Stimulated activated CD8-positive, alpha-beta memory T cell treated with anti-CD3 and anti-CD28 coated beads, Interleukin-4, amount 100 ng/mL, for 24 hours (primary cell): ENCODE results near the gene TMEM63A.
"Not testable (repeated sequence)": the region's sequence is repeated elsewhere in the genome, so short reads cannot be mapped to it uniquely, and the experiment has no call there.

Experiments used
- DNase-seq: peaks from one replicate; pipeline ENCODE4 v3.0.0-alpha.2; 2020; ENCODE audit warnings: low read depth

The TMEM63A gene

DNA sequence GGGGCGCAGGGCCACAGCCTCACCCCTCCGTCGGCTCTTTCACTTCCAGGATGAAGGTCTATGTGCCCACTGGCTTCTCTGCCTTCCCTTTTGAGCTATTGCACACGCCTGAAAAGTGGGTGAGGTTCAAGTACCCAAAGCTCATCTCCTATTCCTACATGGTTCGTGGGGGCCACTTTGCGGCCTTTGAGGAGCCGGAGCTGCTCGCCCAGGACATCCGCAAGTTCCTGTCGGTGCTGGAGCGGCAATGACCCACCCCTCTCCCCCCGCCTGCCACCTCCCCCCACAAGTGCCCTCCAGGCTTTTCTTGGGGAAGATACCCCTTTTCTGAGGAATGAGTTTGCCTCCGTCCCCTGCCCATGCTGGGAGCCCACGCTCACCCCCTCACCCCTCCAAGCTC, 37.1 kb downstream of the TMEM63A start:
- no peak for DNase-seq

DNA sequence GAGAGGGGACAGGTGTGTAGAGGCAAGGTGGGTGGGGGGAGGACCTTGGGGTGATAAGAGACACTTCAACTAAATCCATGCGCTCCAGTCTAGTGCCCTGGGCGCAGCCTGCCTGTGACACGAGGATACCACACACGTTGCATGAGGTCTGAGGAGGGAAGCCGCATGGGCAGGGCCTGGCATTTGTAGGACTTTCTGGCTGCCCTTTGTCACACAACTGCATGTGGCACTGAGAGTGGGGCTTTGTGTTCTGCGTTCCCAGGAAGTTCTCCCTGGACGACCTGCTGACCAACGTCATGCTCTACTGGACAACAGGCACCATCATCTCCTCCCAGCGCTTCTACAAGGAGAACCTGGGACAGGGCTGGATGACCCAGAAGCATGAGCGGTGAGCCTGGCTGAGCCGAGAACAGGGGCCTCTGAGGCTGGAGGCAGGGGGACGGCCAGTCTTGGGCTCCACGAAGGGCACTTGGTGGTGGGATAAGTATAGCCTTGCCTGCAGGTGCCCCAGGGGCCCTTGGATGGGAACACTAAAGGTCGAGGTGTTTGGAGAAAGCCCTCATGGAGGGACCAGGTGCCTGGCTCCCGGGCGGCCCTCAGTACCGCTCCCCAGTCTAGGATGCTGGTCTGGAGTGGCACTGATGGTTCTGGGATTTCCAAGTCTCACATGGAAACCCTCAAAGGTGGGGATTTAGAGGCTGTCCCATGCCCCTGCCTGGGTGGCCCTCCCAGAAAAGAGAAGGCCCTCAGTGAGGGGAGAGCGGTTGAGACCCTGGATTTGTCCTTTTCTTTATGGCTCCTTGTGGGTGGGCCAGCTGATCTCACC, 37.7 kb downstream of the TMEM63A start:
- DNase-seq = no peak

DNA sequence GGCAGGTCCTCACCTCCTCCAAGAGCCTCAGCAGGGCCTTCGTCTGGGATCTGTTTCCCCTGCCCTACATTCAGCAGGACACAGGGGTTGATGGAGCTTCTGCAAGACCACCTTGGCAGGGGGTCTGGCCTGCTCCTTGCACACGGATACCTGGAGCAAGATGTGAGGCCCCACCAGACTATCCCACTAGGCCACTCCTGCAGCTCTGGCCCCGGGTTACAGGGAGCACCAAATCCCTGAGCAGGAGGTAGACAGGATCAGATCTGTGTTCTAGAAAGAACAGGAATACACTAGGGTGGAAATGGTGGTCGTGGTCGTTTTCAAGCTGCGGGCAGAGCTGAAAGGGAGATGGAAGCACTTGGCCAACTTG, 38.8 kb downstream of the TMEM63A start:
- DNase-seq = no peak

DNA sequence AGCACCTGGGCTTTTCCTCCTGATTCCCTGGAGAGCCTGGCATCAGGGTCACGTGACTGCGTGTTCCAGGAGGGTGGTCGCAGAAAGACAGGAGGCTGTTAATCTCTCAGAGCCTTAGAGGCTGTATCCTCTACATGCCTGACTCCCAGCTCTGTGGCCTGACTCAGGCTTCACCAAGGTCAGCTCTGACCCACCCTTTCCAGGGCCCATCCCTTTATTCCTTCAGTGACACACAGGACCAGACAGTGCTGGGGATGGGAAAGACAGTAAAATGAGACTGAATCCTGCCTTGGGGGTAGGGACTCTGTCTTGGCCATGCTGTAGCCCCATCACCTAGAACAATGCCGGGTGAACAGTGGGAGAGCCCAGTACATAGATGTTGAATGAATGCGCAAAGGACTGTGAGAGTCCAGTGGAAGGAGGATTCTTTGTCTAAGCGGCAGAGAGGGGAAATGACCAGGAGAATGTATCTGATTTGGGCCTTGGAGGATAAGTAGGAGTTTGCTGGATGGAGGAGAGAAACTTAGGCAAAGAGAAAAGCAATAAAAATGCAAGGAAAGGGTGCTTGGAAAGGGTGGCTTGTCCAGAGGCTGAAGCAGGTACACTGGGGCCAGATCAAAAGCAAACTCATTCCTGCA, 39.3 kb downstream of the TMEM63A start:
- no peak for DNase-seq

DNA sequence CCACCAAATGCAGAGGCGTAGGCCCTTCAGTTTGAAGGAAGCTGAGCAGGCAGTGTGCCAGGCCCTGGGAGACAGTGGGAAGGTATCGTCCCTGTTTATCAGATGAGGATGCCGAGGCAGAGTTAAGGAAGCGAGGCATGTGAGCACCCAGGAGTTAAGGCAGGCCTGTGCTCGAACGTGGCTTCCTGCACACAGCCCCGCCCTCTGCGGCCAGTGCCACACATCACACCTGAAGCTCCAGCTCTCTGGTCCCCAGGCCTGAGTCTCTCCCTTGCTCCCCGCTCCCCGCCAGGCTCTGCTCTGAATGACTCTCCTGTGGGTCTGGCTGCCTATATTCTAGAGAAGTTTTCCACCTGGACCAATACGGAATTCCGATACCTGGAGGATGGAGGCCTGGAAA, 40.1 kb downstream of the TMEM63A start:
- DNase-seq = no peak

DNA sequence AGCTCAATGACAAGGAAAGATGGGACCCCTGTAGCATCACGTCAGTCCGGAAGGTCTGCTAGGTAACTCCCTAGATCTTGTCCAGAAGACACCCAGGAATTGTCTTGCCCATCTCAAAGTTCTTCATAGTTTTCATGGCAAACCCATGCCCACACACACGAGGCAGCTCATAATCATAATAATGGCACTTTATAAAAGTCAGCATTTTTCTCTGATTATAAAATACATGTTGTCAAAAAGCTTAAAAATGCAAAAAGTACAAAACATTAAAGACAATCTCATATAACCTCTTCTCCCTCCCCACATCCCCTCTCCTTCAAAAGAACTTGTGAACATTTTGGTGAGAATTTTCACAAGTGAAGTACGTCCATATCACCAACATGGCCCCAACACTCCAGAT, 41.5 kb downstream of the TMEM63A start:
- no peak for DNase-seq

DNA sequence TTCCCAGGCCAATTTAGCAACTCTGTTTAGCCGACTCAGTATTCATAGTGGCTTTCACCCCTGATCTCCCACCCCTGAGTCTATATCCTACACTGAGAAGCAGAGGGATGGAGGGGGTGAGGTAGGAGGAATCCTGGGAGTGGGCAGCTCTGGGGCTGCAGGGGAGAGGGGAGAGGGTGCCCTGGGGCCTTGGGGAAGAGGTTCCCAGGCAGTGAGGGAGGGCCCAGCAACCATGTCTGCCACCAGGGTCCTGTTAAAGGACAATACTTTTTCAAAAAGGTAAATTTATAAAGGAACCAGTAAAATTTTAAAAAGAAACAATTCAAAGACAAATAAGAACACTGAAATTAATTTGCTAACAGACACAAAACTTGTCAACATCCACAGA, 42.0 kb downstream of the TMEM63A start:
- DNase-seq = no peak

DNA sequence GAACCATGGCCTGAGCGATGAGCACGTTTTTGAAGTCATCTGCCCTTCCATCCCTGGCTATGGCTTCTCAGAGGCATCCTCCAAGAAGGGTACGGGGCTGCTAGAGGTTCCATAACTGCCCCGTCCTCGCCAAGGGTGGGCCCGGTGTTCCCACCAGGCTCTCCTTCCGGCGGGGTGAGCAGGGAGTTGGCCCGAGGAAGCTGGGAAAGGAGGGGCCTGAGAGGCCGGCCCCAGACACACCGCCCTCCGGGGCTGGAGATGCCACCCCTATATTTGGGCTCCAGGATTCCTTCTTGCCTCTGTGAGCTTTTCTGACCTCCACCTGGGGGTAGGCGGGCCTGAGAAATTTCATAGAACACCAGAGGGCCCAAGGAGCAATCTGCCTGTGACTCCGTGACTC, 43.4 kb downstream of the TMEM63A start:
- DNase-seq = no peak

DNA sequence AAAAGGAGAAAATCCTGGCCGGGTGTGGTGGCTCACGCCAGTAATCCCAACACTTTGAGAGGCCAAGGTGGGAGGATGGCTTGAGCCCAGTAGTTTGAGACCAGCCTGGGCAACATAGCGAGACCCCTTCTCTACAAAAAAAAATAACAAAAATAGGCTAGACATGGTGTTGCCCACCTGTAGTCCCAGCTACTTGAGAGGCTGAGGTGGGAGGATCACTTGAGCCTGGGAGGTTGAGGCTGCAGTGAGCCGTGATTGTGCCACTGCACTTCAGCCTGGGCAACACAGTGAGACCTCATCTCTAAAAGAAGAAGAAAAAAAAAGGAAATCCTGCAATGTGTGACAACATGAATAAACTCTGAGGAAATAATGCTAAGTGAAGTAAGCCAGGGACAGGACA, 45.9 kb downstream of the TMEM63A start:
- DNase-seq = not testable (repeated sequence)

DNA sequence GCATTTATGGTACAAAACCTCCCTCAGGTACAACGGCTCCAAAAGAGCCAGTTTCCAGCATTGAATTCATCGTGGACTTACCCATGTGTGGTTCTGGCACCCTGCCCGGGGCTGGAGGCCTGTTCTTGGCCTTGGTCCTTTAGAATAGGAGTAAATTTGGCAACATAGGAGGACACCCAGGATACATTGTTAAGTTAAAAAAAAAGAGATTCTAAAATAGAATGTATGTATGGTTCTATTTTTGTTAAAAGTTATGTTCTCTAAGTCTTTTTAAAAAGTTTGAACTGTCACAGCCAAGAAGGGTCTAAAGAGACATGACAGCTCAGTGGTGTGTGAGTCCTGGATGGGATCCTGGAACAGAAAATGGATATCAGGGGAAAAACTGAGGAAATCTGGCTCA, 46.3 kb downstream of the TMEM63A start:
- no peak for DNase-seq

DNA sequence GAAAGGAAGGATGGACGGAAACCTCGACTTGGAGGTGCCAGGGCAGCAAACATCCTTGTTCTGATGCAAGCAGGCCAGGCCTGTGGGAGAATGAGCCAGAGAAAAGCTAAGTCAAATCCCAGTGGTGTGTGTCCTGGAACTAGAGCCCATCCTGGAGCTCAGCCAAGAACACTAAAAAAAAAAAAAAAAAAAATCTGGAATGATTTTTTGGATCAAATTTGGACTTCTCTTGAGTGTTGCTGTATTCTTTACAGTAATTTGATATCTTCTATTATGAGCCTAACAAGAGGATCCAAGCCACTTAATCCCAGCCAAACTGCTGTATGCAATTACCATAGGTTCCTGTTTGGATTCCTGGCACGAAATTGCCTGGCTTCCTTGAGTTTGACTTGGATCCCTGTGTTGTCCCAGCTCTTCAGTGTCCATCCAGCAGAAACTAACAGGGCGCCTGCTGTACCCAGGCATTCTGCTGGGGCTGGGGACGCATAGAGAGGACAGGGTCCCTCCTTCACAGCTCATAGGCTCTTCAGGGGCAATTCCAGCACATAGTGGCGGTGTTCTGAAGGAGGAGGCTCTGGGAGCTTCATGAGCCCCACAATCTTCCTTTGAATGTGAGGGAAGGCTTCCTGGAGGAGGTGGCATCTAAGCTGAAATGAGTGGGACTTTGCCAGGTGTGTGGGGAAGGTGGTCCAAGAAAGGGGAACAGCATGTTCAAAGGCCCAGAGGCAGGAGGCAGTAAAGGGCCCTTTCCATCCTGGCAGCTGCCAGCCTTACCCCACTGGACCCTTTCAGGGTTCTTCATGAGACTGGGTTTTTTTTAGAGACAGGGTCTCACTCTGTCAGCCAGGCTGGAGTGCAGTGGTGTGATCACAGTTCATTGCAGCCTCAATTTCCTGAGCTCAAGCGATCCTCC, 47.5 kb downstream of the TMEM63A start:
- no peak for DNase-seq

DNA sequence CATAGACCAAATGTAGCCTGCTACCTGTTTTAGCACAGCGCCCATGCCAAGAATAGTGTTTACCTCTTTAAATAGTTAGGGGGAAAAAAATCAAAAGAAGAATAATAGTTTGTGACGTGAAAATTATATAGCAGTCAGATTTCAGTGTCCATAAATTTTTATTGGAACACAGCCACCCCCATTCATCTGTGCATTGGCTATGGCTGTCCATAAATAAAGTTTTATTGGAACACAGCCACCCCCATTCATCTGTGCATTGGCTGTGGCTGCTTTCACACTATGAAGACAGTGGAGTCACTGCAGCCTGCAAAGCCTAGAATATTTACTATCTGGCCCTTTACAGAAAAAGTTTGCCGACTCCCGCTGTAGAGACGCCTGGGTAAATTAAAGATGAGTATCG, 51.3 kb downstream of the TMEM63A start:
- DNase-seq = no peak

DNA sequence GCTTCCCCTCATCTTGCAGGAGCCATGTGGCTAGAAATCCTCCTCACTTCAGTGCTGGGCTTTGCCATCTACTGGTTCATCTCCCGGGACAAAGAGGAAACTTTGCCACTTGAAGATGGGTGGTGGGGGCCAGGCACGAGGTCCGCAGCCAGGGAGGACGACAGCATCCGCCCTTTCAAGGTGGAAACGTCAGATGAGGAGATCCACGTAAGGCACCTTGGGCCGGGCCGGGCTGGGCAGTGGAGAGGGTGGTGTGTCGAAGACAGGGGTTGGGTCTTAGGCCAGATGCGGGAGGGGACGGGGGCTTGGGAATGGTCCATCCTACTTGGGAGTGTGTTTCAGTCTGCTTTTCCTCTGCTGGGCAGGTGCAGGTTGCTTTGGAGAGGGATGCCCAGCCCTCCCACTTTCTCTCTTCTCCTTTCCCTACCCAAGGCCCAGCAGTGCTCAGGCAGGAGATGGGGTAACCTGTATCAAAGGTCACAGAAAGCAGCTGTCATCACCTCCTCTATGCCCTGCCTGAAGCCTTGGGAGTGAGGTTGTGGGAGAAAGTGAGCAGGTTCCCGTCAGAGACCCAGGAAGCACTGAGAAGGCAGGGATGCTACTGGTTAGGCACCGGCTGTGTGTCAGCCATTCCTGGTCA, 53.4 kb downstream of the TMEM63A start:
- no peak for DNase-seq

DNA sequence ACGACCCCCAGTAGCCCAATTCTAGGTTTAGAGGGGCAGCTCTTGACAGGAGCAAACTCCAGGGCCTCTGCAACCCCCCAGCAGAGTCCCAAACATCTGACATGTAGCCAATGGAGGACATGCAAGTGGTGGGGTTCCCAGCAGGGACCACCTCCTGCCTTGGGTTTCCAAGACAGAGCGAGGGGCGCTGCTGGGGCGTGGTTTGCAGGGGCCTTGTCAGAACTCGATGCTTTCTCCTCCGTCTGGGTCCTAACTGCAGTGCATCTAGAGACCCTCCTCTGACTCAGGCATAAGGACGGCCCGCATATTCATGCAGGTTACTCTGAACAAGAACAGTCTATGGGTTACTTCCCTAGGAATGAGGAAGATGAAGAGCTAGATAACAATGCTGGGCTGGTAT, 55.1 kb downstream of the TMEM63A start:
- DNase-seq = no peak

DNA sequence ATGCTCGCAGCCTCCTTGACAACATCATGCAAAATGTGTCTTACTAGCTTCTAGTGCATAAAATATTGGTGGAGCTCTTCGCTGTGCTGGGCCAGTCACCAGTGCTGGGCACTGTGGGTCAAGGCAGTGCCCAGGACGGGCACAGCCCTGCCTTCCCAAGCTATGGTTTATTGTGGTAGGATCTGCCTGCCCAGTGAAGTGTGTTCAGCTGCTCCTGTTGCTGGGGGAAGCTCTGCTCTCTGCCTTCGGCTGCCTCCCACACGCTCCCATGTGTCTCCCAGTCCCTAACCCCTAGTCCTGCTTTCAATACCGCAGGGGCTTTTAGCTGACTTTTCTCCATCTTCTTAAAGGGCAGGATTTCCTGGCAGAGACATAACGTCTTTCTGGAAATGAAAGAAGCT, 56.6 kb downstream of the TMEM63A start:
- DNase-seq = no peak

DNA sequence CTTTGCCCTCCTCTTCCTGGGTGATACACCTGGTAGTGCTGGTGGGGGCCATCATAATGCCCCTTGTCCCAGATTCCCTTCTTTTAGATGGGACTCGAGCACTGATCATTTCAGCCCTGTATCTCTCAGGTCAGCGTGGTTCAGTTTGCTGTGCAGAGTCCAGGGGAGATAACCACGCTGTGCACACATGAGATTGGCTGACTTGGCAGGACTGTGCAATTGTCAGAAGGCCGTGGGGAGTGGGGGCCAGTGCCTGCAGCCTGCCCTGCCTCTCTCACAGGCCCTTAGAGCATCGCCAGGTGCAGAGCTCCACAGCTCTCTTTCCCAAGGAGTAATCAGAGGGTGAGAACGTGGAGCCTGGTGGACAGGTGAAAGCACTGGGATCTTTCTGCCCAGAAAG, 57.1 kb downstream of the TMEM63A start:
- DNase-seq = no peak

DNA sequence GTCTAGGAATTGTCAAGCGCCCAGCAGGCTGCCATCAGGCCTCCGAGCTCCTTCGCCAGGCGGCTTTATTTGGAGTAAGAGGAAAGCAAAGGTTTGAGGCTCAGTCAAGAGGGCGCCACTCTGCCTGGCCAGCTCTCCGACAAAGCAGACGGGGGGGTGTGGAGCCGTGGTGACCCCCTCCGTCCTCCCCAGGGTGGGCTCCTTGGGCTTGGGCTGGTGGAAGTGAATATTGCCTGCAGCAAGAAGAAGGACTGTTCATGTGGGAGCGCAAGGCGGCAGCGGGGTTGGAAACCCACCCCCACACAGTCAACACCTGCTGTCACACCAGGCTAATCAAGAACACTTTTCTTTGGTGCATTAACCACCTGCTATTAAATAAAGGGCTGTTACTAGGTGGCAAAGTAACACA, 57.6 kb downstream of the TMEM63A start:
- no peak for DNase-seq

DNA sequence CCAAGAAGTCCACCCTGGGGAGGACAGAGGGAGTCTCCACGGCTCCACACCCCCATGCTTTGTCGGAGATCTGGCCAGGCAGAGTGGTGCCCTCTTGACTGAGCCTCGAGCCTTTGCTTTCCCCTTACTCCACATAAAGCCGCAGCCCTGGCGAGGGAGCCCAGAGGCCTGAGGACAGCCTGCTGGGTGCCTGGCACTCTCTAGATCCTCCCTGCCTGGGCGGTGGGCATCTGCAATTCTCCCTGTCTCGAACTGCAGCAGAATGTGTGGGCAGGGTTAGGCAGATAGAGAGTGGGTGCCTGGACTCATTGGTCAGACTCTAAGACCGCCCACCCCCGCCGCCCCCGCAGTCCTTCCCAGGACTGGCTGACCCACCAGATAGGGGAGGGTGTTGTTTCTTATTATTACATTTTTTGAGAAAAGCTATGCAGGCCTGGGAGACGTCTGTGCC, 58.3 kb downstream of the TMEM63A start:
- DNase-seq = no peak

DNA sequence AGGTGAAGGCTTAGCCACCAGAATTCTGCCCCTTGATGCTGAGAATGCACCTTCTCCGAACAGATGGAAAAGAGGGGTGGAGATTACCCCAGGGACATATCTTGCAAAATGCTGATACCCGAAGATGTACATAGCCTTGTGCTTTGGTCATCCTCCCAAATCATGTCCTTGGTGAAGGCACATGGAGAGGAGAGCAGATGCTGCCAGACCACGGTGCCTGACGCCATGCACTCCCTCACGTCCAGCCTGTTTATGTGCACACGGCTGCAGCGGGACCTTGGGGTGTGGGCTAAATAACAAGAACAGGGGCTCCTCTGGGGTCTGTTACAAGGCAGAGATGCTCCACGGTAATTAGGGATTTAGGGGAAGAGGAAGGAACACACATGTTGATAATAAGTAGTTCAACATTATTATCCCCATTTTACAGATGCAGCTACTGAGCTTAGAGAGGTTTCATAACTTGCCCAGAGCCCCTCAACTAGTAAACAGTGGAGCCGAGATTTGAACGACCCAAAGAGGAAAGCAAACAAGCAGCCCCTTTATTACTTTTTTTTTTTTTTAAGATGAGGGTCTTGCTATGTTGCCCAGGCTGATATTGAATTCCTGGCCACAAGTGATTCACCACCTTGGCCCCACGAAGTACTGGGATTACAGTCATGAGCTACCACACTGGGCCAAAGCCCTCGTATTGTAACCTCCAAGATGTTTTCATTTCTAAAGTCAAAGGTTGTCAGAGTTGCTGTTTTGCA, 59.4 kb downstream of the TMEM63A start:
- DNase-seq = no peak

DNA sequence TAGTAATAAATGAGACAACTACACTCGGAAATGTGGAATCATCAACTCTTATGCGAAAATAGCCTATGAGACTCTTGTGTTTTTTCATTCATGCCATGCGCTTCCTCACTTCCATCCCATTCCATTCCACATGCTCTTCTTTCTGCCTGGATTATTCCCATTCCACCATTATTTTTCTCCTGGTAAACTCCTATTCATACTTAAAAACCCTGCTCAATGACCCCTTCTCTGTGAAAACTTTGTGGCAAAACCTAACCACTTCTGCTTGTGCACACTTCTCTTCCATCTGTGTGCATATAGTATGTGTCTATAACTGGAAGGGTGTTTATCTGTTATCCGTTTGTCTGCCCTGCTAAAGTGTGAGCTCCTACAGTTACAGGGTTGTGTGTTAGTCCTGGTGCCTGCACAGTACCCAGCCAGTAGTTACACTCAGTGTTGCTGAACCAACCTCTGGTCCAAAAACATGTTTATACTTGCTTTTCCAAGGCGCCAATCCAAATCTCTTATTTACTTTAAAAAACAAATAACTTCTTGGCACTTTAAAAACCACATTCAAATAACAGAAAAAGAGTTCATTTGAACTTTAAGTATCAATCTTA, 61.6 kb downstream of the TMEM63A start:
- DNase-seq = no peak
